T follicular helper cell (primary cell): ENCODE results near the gene PTAFR.
"Not testable (repeated sequence)": the region's sequence is repeated elsewhere in the genome, so short reads cannot be mapped to it uniquely, and the experiment has no call there.

ENCODE experiments used
- DNase-seq: peaks from one replicate; pipeline ENCODE4 v3.0.0-alpha.2; 2020; ENCODE audit warnings: low read depth

The PTAFR gene

DNA sequence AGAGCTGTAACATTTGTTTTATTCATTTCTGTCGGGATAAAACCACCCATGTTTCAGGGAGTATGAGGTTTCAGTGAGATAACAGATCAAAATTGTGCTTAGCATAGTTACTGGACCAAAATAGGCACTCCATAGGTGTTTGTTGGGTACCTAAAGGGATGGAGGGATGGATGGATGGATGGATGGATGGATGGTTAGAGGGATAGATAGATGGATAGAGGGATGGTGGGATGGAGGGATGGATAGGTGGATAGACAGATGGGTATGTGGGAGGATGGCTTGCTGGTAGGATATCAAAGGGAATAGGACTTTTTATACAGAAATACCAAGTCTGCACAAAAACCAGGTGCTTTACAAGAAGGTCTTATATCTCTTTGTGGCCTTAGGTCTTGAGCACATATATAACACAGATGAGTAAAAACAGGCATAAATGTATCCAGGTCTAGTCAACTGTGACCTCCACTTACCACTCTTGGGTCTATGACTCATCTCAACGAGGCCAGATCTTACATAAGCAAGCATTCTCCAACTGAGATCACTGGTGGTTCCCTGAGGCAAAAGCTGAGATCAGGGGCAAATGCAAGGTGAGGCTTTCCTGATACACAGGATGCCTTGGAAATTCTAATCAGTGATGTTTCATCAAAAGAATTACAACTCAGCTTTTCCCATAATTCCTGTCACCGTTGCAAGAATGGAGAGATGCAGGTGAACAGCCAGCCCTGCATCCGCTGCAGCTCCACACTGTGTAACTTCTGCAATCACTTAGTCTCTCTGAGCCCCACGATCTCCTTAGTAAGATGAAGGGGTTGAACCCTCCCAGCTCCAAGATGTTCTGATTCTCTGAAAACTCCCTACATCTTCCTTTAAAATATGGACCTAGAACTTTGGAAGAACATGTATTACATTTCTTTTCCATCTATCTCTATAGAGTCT is 32.0 kb downstream of the PTAFR start:
- DNase-seq, result no peak

DNA sequence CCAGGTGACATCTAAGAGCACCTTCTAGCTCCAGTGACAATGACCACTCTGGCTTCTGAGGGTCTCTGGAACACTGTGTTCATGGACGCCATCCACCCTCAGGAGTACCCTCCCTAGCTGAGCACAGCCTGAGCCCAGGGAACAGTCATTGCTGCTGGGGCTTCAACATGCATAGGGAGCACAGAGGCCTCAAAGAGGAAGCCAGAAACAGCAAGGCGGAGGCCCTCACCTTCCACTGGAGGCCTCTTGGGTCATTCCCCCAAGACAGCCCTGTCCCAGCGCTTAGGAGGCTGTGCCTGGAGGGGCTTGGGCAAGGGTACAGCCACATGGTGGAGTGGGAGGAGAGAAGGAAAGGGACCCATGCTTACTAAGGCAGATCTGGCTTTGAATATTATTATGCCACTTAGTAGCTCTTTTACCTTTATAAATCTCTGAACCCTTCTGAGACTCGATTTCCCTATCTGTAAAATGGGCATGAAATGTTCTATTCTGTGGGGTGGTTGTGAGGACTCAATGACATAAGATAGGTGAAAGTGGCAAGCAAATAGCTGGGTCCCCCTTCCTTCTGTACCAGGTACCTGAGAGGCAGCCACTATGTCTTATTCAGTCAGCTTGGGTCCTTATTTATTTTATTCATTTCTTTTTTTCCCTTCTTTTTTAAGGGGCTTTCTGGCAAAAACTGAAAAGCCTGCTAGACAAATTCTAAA is 32.8 kb downstream of the PTAFR start:
- DNase-seq, result no peak

DNA sequence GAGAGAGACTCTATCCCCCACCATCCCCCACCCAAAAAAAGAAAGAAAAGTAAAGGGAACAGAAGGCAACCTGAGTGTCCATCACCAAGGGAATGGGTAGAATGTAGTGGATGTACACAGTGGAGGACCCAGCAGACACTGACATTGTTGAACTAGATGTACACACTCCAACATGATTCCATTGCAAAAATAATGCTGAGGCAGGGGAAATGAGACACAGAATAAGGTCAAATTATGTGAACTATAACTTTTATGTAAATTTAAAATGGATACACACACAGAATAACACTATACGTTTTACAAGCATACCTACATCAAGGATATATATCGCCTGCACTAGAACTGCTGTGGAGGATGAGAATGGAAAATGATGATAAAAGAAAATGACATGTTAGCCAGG is 34.8 kb downstream of the PTAFR start:
- DNase-seq, result no peak

DNA sequence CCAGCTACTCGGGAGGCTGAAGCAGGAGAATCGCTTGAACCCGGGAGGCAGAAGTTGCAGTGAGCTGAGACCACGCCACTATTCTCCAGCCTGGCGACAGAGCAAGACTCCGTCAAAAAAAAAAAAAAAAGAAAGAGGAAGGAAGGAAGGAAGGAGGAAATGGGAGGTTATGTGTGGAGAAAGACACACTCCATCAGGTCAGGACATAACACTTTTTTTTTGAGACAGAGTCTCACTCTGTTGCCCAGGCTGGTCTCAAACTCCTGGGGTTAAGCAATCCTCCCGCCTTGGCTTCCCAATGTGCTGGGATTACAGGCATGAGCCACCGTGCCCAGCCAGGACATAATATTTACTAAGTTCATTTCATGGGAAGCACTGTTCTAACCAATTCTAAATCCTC is 36.6 kb downstream of the PTAFR start:
- DNase-seq, result not testable (repeated sequence)

- no peak for DNase-seq
Measured at GRCh38 chr1:28139025-28139712, 37.3 kb downstream of the PTAFR start.

DNA sequence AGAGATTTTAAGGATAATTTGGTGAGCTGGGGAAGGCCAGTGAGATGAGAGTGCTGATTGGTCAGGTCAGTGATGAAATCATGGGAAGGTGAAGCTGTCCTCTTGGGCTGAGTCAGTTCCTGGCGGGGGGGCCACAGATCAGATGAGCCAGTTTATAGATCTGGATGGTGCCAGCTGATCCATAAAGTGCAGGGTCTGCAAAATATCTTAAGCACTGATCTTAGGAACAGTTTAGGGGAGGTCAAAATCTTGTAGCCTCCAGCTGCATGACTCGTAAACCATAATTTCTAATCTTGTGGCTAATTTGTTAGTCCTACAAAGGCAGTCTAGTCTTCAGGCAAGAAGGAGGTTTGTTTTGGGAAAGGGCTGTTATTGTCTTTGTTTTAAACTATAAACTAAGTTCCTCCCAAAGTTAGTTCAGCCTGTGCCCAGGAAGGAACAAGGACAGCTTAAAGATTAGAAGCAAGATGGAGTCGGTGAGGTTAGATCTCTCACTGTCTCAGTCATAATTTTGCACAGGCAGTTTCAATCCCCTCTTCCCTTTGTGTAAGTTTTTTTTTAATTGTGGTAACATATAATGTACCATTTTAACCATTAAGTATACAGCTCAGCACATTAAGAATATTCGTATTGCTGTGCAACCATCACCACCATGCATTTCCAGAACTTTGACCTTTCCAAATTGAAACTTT is 39.4 kb downstream of the PTAFR start:
- DNase-seq, result no peak

- DNase-seq, result no peak
Measured at GRCh38 chr1:28136169-28136921, 40.1 kb downstream of the PTAFR start.

DNA sequence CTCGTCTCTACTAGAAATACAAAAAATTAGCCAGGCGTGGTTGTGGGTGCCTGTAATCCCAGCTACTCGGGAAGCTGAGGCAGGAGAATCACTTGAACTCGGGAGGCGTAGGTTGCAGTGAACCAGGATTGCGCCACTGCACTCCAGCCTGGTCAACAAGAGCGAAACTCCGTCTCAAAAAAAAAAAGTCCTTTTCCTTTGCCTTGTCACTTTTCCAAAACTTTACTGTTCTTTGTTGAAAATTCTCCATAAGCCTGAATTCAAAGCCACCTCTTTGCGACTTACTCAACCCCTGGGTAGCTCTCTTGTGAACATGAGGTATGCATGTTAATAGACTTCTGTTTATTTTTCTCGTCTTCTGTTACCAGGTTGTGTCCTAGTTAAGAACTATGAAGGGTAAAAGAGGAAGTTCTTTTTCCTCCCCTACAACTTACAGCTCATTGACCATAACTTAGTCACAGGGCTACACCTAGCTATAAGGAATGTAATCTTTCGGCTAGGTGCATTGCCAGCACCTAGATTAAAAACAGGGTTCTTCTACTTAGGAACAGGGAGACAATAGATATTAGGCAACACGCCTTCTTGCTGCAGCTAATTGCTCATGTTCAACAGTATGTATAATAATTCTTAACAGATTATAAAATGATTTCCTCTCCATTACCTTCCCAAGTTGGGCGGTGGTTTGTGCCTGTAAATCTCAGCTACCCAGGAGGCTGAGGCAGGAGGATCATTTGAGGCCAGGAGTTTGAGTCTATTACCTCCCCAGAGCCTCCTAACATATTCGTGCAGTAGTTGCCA is 40.9 kb downstream of the PTAFR start:
- DNase-seq, result no peak

- DNase-seq, result no peak
Measured at GRCh38 chr1:28134651-28135207, 41.8 kb downstream of the PTAFR start.

GRCh38 chr1:28132171-28133167 is 44.0 kb downstream of the PTAFR start:
- no peak for DNase-seq

DNA sequence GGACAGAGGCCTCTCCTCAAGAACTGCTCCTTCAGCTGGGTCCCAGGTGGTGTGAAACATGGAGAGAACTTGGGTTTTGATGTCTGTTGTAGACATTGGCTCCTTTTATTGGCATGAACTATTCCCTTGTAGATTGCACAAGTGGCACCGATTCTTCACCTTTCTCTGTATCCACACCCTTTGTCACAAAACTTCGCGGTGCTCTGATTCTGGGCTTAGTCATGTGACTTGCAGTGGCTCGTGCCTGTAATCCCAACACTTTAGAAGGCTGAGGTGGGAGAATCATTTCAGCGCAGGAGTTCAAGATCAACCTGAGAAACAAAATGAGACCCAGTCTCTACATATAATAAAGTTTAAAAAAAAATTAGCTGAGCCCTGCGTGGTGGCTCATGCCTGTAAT is 45.6 kb downstream of the PTAFR start:
- DNase-seq, result no peak

GRCh38 chr1:28129150-28129549 is 47.3 kb downstream of the PTAFR start:
- DNase-seq, result no peak

- DNase-seq, result no peak
Measured at GRCh38 chr1:28127617-28128257, 48.8 kb downstream of the PTAFR start.

- no peak for DNase-seq
Measured at GRCh38 chr1:28126783-28127490, 49.6 kb downstream of the PTAFR start.

DNA sequence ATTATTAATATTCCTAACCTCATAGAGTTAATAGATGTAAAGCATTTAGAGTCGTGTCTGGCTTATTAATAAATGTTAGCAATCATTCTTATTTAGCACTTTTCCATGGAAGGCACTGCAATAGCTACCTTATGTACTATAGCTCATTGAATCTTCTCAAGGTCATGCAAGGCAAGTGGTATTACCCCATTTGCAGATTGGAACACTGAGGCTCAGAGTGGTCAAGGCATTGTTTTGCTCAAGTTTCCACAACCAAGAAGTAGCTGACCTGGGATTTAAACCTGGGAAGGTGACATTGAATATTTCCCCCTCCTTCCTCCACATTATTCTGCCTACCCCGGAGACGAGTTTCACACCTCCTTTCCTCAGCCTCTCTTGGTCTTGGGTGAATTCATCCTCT is 50.3 kb downstream of the PTAFR start:
- no peak for DNase-seq

GRCh38 chr1:28123461-28123961 is 53.0 kb downstream of the PTAFR start:
- no peak for DNase-seq

DNA sequence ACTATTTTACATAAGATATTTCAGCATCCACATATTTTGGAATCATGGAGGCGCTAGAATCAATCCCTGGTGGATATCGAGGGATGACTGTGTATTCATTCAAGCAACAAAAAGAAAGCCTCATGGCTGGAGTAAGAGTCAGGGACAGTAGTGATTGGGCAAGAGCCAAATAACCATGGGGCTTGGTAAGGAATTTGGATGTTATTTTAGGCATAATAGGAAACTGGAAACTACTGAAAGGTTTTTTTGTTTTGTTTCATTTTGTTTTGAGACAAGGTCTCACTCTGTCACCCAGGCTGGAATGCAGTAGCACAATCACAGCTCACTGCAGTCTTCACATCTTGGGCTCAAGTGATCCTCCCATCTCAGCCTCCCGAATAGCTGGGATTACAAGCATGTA is 54.3 kb downstream of the PTAFR start:
- DNase-seq, result no peak
